ENCODE measurements around the gene SPHK1.

Gene SPHK1

GRCh38 chr17:76384222-76384986 lies at the start of gene SPHK1:
Gene SPHK1 (plus strand): TSS chr17:76384609. CDS start chr17:76385645, 1,036 bp downstream.
- TF ChIP-seq FOXM1 (IDR thresholded peaks at IDR 0.05; ENCODE audit: borderline replicate concordance, low read depth) (no peak), ZBTB7A (IDR thresholded peaks at IDR 0.05; ENCODE audit: low read depth) (no peak), EGR1 (IDR thresholded peaks at IDR 0.05) (0 out of 2 replicates have a peak, but pooled peaks have one; percentile 11), YY1 (IDR thresholded peaks at IDR 0.05; ENCODE audit: low read depth) (no peak), MAX (IDR thresholded peaks at IDR 0.05) (peak; percentile 50), TAF1 (IDR thresholded peaks at IDR 0.05; ENCODE audit: low read depth) (peak; percentile 63; the same call in 1 of the 2 replicates)

- TF ChIP-seq REST (IDR thresholded peaks at IDR 0.05; ENCODE audit: low read depth) = no peak
Measured at GRCh38 chr17:76335716-76336381, 48.6 kb upstream of the SPHK1 start.

GRCh38 chr17:76336756-76337412 lies 47.5 kb upstream of the SPHK1 start:
- TF ChIP-seq TAF1 (IDR thresholded peaks at IDR 0.05; ENCODE audit: low read depth) (no peak), ZBTB7A (IDR thresholded peaks at IDR 0.05; ENCODE audit: low read depth) (no peak), CEBPB (IDR thresholded peaks at IDR 0.05) (no peak), USF1 (IDR thresholded peaks at IDR 0.05) (no peak), CREB1 (IDR thresholded peaks at IDR 0.05; ENCODE audit: low read depth) (no peak), EP300 (IDR thresholded peaks at IDR 0.05; ENCODE audit: borderline replicate concordance) (no peak), FOXM1 (IDR thresholded peaks at IDR 0.05; ENCODE audit: borderline replicate concordance, low read depth) (no peak), TEAD4 (IDR thresholded peaks at IDR 0.05) (no peak), NFIC (IDR thresholded peaks at IDR 0.05) (no peak), EGR1 (IDR thresholded peaks at IDR 0.05) (no peak), REST (IDR thresholded peaks at IDR 0.05; ENCODE audit: low read depth) (no peak), TCF12 (IDR thresholded peaks at IDR 0.05; ENCODE audit: low read depth) (no peak), RAD21 (IDR thresholded peaks at IDR 0.05; ENCODE audit: low read depth) (no peak), MAX (IDR thresholded peaks at IDR 0.05) (no peak), YY1 (IDR thresholded peaks at IDR 0.05; ENCODE audit: low read depth) (no peak)

GRCh38 chr17:76337413-76337777 lies 47.0 kb upstream of the SPHK1 start:
- TF ChIP-seq CREB1 (IDR thresholded peaks at IDR 0.05; ENCODE audit: low read depth) (no peak), TEAD4 (IDR thresholded peaks at IDR 0.05) (no peak), TCF12 (IDR thresholded peaks at IDR 0.05; ENCODE audit: low read depth) (no peak), NFIC (IDR thresholded peaks at IDR 0.05) (no peak), CEBPB (IDR thresholded peaks at IDR 0.05) (no peak), RAD21 (IDR thresholded peaks at IDR 0.05; ENCODE audit: low read depth) (no peak), USF1 (IDR thresholded peaks at IDR 0.05) (no peak), EP300 (IDR thresholded peaks at IDR 0.05; ENCODE audit: borderline replicate concordance) (no peak), FOXM1 (IDR thresholded peaks at IDR 0.05; ENCODE audit: borderline replicate concordance, low read depth) (no peak), MAX (IDR thresholded peaks at IDR 0.05) (no peak)

- TF ChIP-seq CEBPB (IDR thresholded peaks at IDR 0.05) (no peak), USF1 (IDR thresholded peaks at IDR 0.05) (no peak), TAF1 (IDR thresholded peaks at IDR 0.05; ENCODE audit: low read depth) (no peak), YY1 (IDR thresholded peaks at IDR 0.05; ENCODE audit: low read depth) (no peak), NFIC (IDR thresholded peaks at IDR 0.05) (no peak), RAD21 (IDR thresholded peaks at IDR 0.05; ENCODE audit: low read depth) (no peak), FOXM1 (IDR thresholded peaks at IDR 0.05; ENCODE audit: borderline replicate concordance, low read depth) (no peak), TCF12 (IDR thresholded peaks at IDR 0.05; ENCODE audit: low read depth) (no peak), ZBTB7A (IDR thresholded peaks at IDR 0.05; ENCODE audit: low read depth) (no peak), EP300 (IDR thresholded peaks at IDR 0.05; ENCODE audit: borderline replicate concordance) (no peak), REST (IDR thresholded peaks at IDR 0.05; ENCODE audit: low read depth) (no peak), TEAD4 (IDR thresholded peaks at IDR 0.05) (no peak), EGR1 (IDR thresholded peaks at IDR 0.05) (no peak), CREB1 (IDR thresholded peaks at IDR 0.05; ENCODE audit: low read depth) (no peak), MAX (IDR thresholded peaks at IDR 0.05) (no peak)
Measured at GRCh38 chr17:76341301-76341700, 43.1 kb upstream of the SPHK1 start.

Data from Ishikawa (cell line).